ENCODE measurements around the gene LIMD2.

LIMD2 gene

DNA sequence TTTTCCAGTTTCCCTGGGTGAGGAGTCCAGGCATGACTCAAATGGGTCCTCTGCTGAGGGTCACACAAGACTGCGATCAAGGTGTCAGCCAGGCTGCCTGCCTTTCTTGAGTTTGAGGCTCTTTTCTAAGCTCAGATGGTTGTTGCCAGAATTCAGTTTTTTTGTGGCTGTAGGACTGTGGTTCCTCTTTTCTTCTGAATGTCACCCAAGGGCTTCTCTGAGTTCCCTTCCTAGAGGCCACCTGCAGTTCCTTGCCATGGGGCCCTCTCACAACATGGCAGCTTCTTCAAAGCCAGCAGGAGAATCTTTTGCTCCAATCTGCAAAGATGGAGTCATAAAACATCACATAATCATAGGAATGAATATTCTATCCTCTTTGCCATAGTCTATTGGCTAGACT lies 17.5 kb downstream of the LIMD2 start:
- Histone ChIP-seq H3K27me3 (ENCODE audit: control insufficient read depth in 1 of 2, insufficient read depth in 1 of 2, low read length in 2 of 2) (no peaks in the 10 kb centered on the region), H4K8ac (ENCODE audit: low read length) (no peak overlapping the region), H3K4me1 (ENCODE audit: control insufficient read depth, insufficient read depth, low read depth, low read length) (no peaks in the 10 kb centered on the region), H4K91ac (ENCODE audit: low read length) (no peak overlapping the region), H2BK120ac (ENCODE audit: low read depth, low read length) (no peak overlapping the region), H2AK5ac (ENCODE audit: low read length, severe bottlenecking) (no peak overlapping the region), H2BK15ac (ENCODE audit: low read depth, poor library complexity, severe bottlenecking) (no peak overlapping the region), H3K4ac (ENCODE audit: low read depth in 1 of 2, low read length in 2 of 2) (no peak overlapping the region), H3K4me3 (ENCODE audit: insufficient read depth in 1 of 2, low read depth in 1 of 2, low read length in 2 of 2) (no peak overlapping the region), H3K4me2 (ENCODE audit: low read length, poor library complexity, severe bottlenecking) (no peak overlapping the region), H3K18ac (ENCODE audit: low read depth in 1 of 2, low read length in 2 of 2) (no peak overlapping the region), H3K9ac (ENCODE audit: low read length) (no peak overlapping the region), H3K79me1 (replicated peaks; ENCODE audit: low read length, poor library complexity, severe bottlenecking) (peaks cover 14% of the 10 kb centered on the region), H3K23ac (ENCODE audit: low read length in 2 of 2) (no peak overlapping the region), H2BK12ac (ENCODE audit: low read length in 2 of 2) (no peak overlapping the region), H2AFZ (ENCODE audit: low read depth, low read length) (no peak overlapping the region), H3K27ac (ENCODE audit: low read length, poor library complexity, severe bottlenecking) (no peak overlapping the region), H3K9me3 (ENCODE audit: control insufficient read depth, low read length) (no peaks in the 10 kb centered on the region), H3K14ac (ENCODE audit: low read length in 2 of 2) (no peak overlapping the region), H2BK5ac (ENCODE audit: low read depth, low read length, poor library complexity, severe bottlenecking) (no peak overlapping the region), H3K36me3 (ENCODE audit: control insufficient read depth in 1 of 2, insufficient read depth in 2 of 2, low read depth in 1 of 2, low read length in 2 of 2) (peaks cover 25 to 70% of the 10 kb centered on the region in 2 experiments)
- DNase-seq: no peak
- WGBS: 100% methylated on average over 1 of the region's 1 CpG

GRCh38 chr17:63681530-63681929 lies 18.4 kb downstream of the LIMD2 start:
- H3K4me2 ChIP-seq (ENCODE audit: low read length, poor library complexity, severe bottlenecking): no peak overlapping the region
- H3K9ac ChIP-seq (ENCODE audit: low read length): no peak overlapping the region
- H2BK15ac ChIP-seq (ENCODE audit: low read depth, poor library complexity, severe bottlenecking): no peak overlapping the region
- H2AK5ac ChIP-seq (ENCODE audit: low read length, severe bottlenecking): no peak overlapping the region
- no peak overlapping the region for H2BK120ac ChIP-seq (ENCODE audit: low read depth, low read length)
- H3K27me3 ChIP-seq (ENCODE audit: control insufficient read depth in 1 of 2, insufficient read depth in 1 of 2, low read length in 2 of 2): no peaks in the 10 kb centered on the region
- H2BK12ac ChIP-seq (ENCODE audit: low read length in 2 of 2): no peak overlapping the region
- no peak overlapping the region for H4K8ac ChIP-seq (ENCODE audit: low read length)
- H2BK5ac ChIP-seq (ENCODE audit: low read depth, low read length, poor library complexity, severe bottlenecking): no peak overlapping the region
- H3K9me3 ChIP-seq (ENCODE audit: control insufficient read depth, low read length): no peaks in the 10 kb centered on the region
- peaks cover 18% of the 10 kb centered on the region for H3K79me1 ChIP-seq (replicated peaks; ENCODE audit: low read length, poor library complexity, severe bottlenecking)
- no peak overlapping the region for H3K18ac ChIP-seq (ENCODE audit: low read depth in 1 of 2, low read length in 2 of 2)
- H3K4me3 ChIP-seq (ENCODE audit: insufficient read depth in 1 of 2, low read depth in 1 of 2, low read length in 2 of 2): no peak overlapping the region
- H3K27ac ChIP-seq (ENCODE audit: low read length, poor library complexity, severe bottlenecking): no peak overlapping the region
- no peak overlapping the region for H4K91ac ChIP-seq (ENCODE audit: low read length)
- no peak overlapping the region for H3K14ac ChIP-seq (ENCODE audit: low read length in 2 of 2)
- H2AFZ ChIP-seq (ENCODE audit: low read depth, low read length): no peak overlapping the region
- no peak overlapping the region for H3K4ac ChIP-seq (ENCODE audit: low read depth in 1 of 2, low read length in 2 of 2)
- H3K4me1 ChIP-seq (ENCODE audit: control insufficient read depth, insufficient read depth, low read depth, low read length): no peaks in the 10 kb centered on the region
- 89% methylated on average over 8 of the region's 8 CpGs for WGBS
- H3K23ac ChIP-seq (ENCODE audit: low read length in 2 of 2): no peak overlapping the region
- DNase-seq: no peak
- H3K36me3 ChIP-seq (ENCODE audit: control insufficient read depth in 1 of 2, insufficient read depth in 2 of 2, low read depth in 1 of 2, low read length in 2 of 2): peaks cover 24 to 72% of the 10 kb centered on the region in 2 experiments

GRCh38 chr17:63680700-63681099 lies 19.2 kb downstream of the LIMD2 start:
- Histone ChIP-seq H4K91ac (ENCODE audit: low read length) (no peak overlapping the region), H3K9ac (ENCODE audit: low read length) (no peak overlapping the region), H3K4ac (ENCODE audit: low read depth in 1 of 2, low read length in 2 of 2) (no peak overlapping the region), H2AK5ac (ENCODE audit: low read length, severe bottlenecking) (no peak overlapping the region), H2BK120ac (ENCODE audit: low read depth, low read length) (no peak overlapping the region), H3K27me3 (ENCODE audit: control insufficient read depth in 1 of 2, insufficient read depth in 1 of 2, low read length in 2 of 2) (no peaks in the 10 kb centered on the region), H2BK5ac (ENCODE audit: low read depth, low read length, poor library complexity, severe bottlenecking) (no peak overlapping the region), H3K14ac (ENCODE audit: low read length in 2 of 2) (no peak overlapping the region), H3K23ac (ENCODE audit: low read length in 2 of 2) (no peak overlapping the region), H2BK12ac (ENCODE audit: low read length in 2 of 2) (no peak overlapping the region), H3K4me3 (ENCODE audit: insufficient read depth in 1 of 2, low read depth in 1 of 2, low read length in 2 of 2) (no peak overlapping the region), H4K8ac (ENCODE audit: low read length) (no peak overlapping the region), H3K9me3 (ENCODE audit: control insufficient read depth, low read length) (no peaks in the 10 kb centered on the region), H3K27ac (ENCODE audit: low read length, poor library complexity, severe bottlenecking) (no peak overlapping the region), H3K18ac (ENCODE audit: low read depth in 1 of 2, low read length in 2 of 2) (no peak overlapping the region), H3K79me1 (replicated peaks; ENCODE audit: low read length, poor library complexity, severe bottlenecking) (peaks cover 20% of the 10 kb centered on the region), H3K36me3 (ENCODE audit: control insufficient read depth in 1 of 2, insufficient read depth in 2 of 2, low read depth in 1 of 2, low read length in 2 of 2) (peaks cover 24 to 64% of the 10 kb centered on the region in 2 experiments), H2BK15ac (ENCODE audit: low read depth, poor library complexity, severe bottlenecking) (no peak overlapping the region), H3K4me2 (ENCODE audit: low read length, poor library complexity, severe bottlenecking) (no peak overlapping the region), H3K4me1 (ENCODE audit: control insufficient read depth, insufficient read depth, low read depth, low read length) (peaks cover 4% of the 10 kb centered on the region), H2AFZ (ENCODE audit: low read depth, low read length) (no peak overlapping the region)
- WGBS: 80% methylated on average over 1 of the region's 1 CpG
- DNase-seq: no peak

- Histone ChIP-seq H3K36me3 (ENCODE audit: control insufficient read depth in 1 of 2, insufficient read depth in 2 of 2, low read depth in 1 of 2, low read length in 2 of 2) (peaks cover 21 to 54% of the 10 kb centered on the region in 2 experiments), H3K18ac (ENCODE audit: low read depth in 1 of 2, low read length in 2 of 2) (no peak overlapping the region), H3K27ac (ENCODE audit: low read length, poor library complexity, severe bottlenecking) (no peak overlapping the region), H3K4ac (ENCODE audit: low read depth in 1 of 2, low read length in 2 of 2) (no peak overlapping the region), H2BK5ac (ENCODE audit: low read depth, low read length, poor library complexity, severe bottlenecking) (no peak overlapping the region), H3K9ac (ENCODE audit: low read length) (no peak overlapping the region), H3K23ac (ENCODE audit: low read length in 2 of 2) (no peak overlapping the region), H2AK5ac (ENCODE audit: low read length, severe bottlenecking) (no peak overlapping the region), H2BK15ac (ENCODE audit: low read depth, poor library complexity, severe bottlenecking) (no peak overlapping the region), H3K4me2 (ENCODE audit: low read length, poor library complexity, severe bottlenecking) (no peak overlapping the region), H2BK12ac (ENCODE audit: low read length in 2 of 2) (no peak overlapping the region), H3K4me3 (ENCODE audit: insufficient read depth in 1 of 2, low read depth in 1 of 2, low read length in 2 of 2) (no peak overlapping the region), H3K27me3 (ENCODE audit: control insufficient read depth in 1 of 2, insufficient read depth in 1 of 2, low read length in 2 of 2) (no peaks in the 10 kb centered on the region), H4K8ac (ENCODE audit: low read length) (no peak overlapping the region), H3K9me3 (ENCODE audit: control insufficient read depth, low read length) (no peaks in the 10 kb centered on the region), H2BK120ac (ENCODE audit: low read depth, low read length) (no peak overlapping the region), H2AFZ (ENCODE audit: low read depth, low read length) (no peak overlapping the region), H3K14ac (ENCODE audit: low read length in 2 of 2) (no peak overlapping the region), H4K91ac (ENCODE audit: low read length) (no peak overlapping the region), H3K4me1 (ENCODE audit: control insufficient read depth, insufficient read depth, low read depth, low read length) (peaks cover 7% of the 10 kb centered on the region), H3K79me1 (replicated peaks; ENCODE audit: low read length, poor library complexity, severe bottlenecking) (peaks cover 15% of the 10 kb centered on the region)
- WGBS: 100% methylated on average over 4 of the region's 5 CpGs
- no peak for DNase-seq
Measured at GRCh38 chr17:63679214-63679613, 20.7 kb downstream of the LIMD2 start.
